GM19328 (cell line): ENCODE results near the gene DNAH8.
"Not testable (repeated sequence)": the region's sequence is repeated elsewhere in the genome, so short reads cannot be mapped to it uniquely, and the experiment has no call there.

Experiments used
- ATAC-seq: cut with Tn5 transposase; IDR thresholded peaks from one replicate; pipeline ENCODE4 v1.9.1; 2021; ENCODE audit warnings: mild to moderate bottlenecking, moderate library complexity; ENCODE audit not compliant: unreplicated experiment

The DNAH8 gene

GRCh38 chr6:38697846-38698245 is 17.3 kb upstream of the DNAH8 start:
- ATAC-seq: no peak

- ATAC-seq: not testable (repeated sequence)
These were observed 15.4 kb upstream of the DNAH8 start for GRCh38 chr6:38699702-38700101.

GRCh38 chr6:38701551-38701950 is 13.6 kb upstream of the DNAH8 start:
- no peak for ATAC-seq

GRCh38 chr6:38702558-38703397 is 12.3 kb upstream of the DNAH8 start, which contains the start of gene GLO1:
GLO1 (minus strand) TSS chr6:38703145; CDS start chr6:38703054, 91 bp downstream.
- peak; percentile 99 for ATAC-seq

- ATAC-seq: no peak
These were observed 11.0 kb upstream of the DNAH8 start for GRCh38 chr6:38703949-38704590.

GRCh38 chr6:38705924-38706323 is 9.2 kb upstream of the DNAH8 start:
- ATAC-seq: no peak

- ATAC-seq: no peak
These were observed 6.6 kb upstream of the DNAH8 start for GRCh38 chr6:38708496-38708895.

- no peak for ATAC-seq
These were observed 1.3 kb upstream of the DNAH8 start for GRCh38 chr6:38713812-38714211.

GRCh38 chr6:38714239-38715015 is 684 bp upstream of the DNAH8 start:
- no peak for ATAC-seq

GRCh38 chr6:38716825-38717224 is 1.7 kb downstream of the DNAH8 start:
- ATAC-seq: no peak

GRCh38 chr6:38719358-38719757 is 4.2 kb downstream of the DNAH8 start:
- ATAC-seq: no peak

GRCh38 chr6:38720295-38720694 is 5.2 kb downstream of the DNAH8 start:
- no peak for ATAC-seq

- ATAC-seq: no peak
These were observed 6.9 kb downstream of the DNAH8 start for GRCh38 chr6:38722038-38722437.

GRCh38 chr6:38722727-38723334 is 7.7 kb downstream of the DNAH8 start:
- no peak for ATAC-seq

GRCh38 chr6:38723783-38724182 is 8.7 kb downstream of the DNAH8 start:
- no peak for ATAC-seq

- ATAC-seq: no peak
These were observed 9.2 kb downstream of the DNAH8 start for GRCh38 chr6:38724343-38724742.

- ATAC-seq: no peak
These were observed 10.5 kb downstream of the DNAH8 start for GRCh38 chr6:38725414-38726183.

GRCh38 chr6:38728203-38728602 is 13.1 kb downstream of the DNAH8 start:
- no peak for ATAC-seq

GRCh38 chr6:38730140-38730862 is 15.2 kb downstream of the DNAH8 start:
- no peak for ATAC-seq

GRCh38 chr6:38736951-38737350 is 21.8 kb downstream of the DNAH8 start:
- no peak for ATAC-seq
